Mammary epithelial cell (primary cell): ENCODE data around the gene FBLN7.

Source experiments
- CTCF ChIP-seq, 2 donors: IDR thresholded peaks in 1 of 2; conservative IDR thresholded peaks in 1 of 2; 2 replicates each; pipeline ENCODE4 v1.5.1; 2011 to 2012; ENCODE audit warnings: inconsistent platforms in 2 of 2, low read length in 2 of 2, mild to moderate bottlenecking in 2 of 2, control low read depth in 1 of 2, low read depth in 1 of 2; ENCODE audit not compliant: insufficient read depth in 1 of 2; ENCODE audit errors: extremely low read depth in 1 of 2
- EZH2 ChIP-seq: IDR thresholded peaks from 2 replicates; pipeline ENCODE4 v1.6.1; 2012; ENCODE audit warnings: low read length, inconsistent platforms, borderline replicate concordance

GRCh38 chr2:112217854-112218253, 79.7 kb downstream of the FBLN7 start:
- TF ChIP-seq CTCF (conservative IDR thresholded peaks at IDR 0.05 in 1 of 2, IDR thresholded peaks at IDR 0.05 in 1 of 2; ENCODE audit: extremely low read depth in 1 of 2, insufficient read depth in 1 of 2, low read depth in 1 of 2, low read length in 2 of 2) (no peak), EZH2 (no peak)
